ENCODE data around the gene EVPL. TPM values are rescaled to one million over a fixed set of nuclear protein-coding genes. Genes with fewer than 3 reads are reported as not detected.

Gene EVPL
- total and polyA plus RNA-seq, 2 of the 13 experiments (the other 11 are each of a cell fraction or from before 2014, with no cell fraction given): 2.1 to 8.2 TPM

DNA sequence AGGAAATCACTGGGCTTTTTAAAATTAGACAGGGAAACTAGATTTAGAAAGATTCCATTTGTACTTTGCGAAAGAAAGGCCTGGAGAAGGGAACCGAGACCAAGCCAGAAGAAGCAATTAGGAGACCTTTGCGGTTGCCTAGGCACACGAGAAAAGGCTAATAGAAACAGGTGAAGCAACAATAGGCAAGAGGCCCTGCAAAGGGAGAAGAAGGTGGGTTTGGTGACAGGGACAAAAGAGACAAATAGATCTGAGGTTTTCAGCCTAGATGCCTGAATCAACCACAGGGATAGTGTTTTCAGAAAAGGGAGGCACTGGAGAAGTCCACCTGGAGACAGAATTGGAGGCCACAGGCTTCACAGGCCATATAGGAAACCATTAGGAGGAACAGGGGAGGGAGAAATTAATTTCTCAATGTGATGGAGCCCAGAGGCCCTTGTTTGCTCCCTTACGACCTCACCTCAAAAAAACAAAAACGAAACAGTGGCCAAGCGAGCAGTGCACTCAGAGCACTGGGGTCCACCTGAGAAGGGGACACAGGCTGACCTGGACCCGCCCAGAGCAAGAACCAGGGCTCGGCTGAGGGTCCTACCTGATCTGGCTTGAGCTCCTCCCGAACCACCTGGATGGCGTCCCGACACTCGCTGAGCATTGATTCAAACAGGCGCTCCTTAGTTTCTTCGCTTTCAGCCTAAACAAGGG, 22.9 kb upstream of the EVPL start:
- POLR2A ChIA-PET: no interaction called here
- H3K4me3 ChIP-seq (replicated peaks in 1 of 3; ENCODE audit: insufficient read depth in 1 of 3, low read depth in 2 of 3, low read length in 3 of 3): no peak overlapping the region
- no peak for DNase-seq (ENCODE audit: low spot score)
- no peak overlapping the region for H3K4me2 ChIP-seq (ENCODE audit: low read depth, low read length)
- no peaks in the 10 kb centered on the region; the same call in 1 of the 2 replicates for H4K20me1 ChIP-seq (ENCODE audit: insufficient read depth, low read length)
- H3K27ac ChIP-seq (ENCODE audit: extremely low read length, insufficient read depth, low read length): no peak overlapping the region
- no peak for ATAC-seq
- TF ChIP-seq IKZF4 (CRISPR knock-in tag; IDR thresholded peaks at IDR 0.05; ENCODE audit: borderline replicate concordance, low read depth, not compliant biosample characterization): no peak
- TF ChIP-seq ZEB1 (IDR thresholded peaks at IDR 0.05; ENCODE audit: insufficient replicate concordance, low read depth): no peak
- TF ChIP-seq ZNF678 (CRISPR knock-in tag; IDR thresholded peaks at IDR 0.05): no peak
- no peak for TF ChIP-seq ZNF205 (CRISPR knock-in tag; IDR thresholded peaks at IDR 0.05)
- no peak for TF ChIP-seq CBX5 (CRISPR knock-in tag; IDR thresholded peaks at IDR 0.05; ENCODE audit: borderline replicate concordance)
- TF ChIP-seq, protein P1, sequence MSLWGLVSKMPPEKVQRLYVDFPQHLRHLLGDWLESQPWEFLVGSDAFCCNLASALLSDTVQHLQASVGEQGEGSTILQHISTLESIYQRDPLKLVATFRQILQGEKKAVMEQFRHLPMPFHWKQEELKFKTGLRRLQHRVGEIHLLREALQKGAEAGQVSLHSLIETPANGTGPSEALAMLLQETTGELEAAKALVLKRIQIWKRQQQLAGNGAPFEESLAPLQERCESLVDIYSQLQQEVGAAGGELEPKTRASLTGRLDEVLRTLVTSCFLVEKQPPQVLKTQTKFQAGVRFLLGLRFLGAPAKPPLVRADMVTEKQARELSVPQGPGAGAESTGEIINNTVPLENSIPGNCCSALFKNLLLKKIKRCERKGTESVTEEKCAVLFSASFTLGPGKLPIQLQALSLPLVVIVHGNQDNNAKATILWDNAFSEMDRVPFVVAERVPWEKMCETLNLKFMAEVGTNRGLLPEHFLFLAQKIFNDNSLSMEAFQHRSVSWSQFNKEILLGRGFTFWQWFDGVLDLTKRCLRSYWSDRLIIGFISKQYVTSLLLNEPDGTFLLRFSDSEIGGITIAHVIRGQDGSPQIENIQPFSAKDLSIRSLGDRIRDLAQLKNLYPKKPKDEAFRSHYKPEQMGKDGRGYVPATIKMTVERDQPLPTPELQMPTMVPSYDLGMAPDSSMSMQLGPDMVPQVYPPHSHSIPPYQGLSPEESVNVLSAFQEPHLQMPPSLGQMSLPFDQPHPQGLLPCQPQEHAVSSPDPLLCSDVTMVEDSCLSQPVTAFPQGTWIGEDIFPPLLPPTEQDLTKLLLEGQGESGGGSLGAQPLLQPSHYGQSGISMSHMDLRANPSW (CRISPR knock-in tag; IDR thresholded peaks at IDR 0.05; ENCODE audit: borderline replicate concordance): no peak
- no peak for TF ChIP-seq EHMT2 (IDR thresholded peaks at IDR 0.05; ENCODE audit: borderline replicate concordance, low read depth, low read length)
- TF ChIP-seq, protein P2, sequence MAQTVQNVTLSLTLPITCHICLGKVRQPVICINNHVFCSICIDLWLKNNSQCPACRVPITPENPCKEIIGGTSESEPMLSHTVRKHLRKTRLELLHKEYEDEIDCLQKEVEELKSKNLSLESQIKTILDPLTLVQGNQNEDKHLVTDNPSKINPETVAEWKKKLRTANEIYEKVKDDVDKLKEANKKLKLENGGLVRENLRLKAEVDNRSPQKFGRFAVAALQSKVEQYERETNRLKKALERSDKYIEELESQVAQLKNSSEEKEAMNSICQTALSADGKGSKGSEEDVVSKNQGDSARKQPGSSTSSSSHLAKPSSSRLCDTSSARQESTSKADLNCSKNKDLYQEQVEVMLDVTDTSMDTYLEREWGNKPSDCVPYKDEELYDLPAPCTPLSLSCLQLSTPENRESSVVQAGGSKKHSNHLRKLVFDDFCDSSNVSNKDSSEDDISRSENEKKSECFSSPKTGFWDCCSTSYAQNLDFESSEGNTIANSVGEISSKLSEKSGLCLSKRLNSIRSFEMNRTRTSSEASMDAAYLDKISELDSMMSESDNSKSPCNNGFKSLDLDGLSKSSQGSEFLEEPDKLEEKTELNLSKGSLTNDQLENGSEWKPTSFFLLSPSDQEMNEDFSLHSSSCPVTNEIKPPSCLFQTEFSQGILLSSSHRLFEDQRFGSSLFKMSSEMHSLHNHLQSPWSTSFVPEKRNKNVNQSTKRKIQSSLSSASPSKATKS (CRISPR knock-in tag; IDR thresholded peaks at IDR 0.05): no peak
- TF ChIP-seq SRF (IDR thresholded peaks at IDR 0.05; ENCODE audit: low read depth, low read length): no peak
- TF ChIP-seq, protein P3, sequence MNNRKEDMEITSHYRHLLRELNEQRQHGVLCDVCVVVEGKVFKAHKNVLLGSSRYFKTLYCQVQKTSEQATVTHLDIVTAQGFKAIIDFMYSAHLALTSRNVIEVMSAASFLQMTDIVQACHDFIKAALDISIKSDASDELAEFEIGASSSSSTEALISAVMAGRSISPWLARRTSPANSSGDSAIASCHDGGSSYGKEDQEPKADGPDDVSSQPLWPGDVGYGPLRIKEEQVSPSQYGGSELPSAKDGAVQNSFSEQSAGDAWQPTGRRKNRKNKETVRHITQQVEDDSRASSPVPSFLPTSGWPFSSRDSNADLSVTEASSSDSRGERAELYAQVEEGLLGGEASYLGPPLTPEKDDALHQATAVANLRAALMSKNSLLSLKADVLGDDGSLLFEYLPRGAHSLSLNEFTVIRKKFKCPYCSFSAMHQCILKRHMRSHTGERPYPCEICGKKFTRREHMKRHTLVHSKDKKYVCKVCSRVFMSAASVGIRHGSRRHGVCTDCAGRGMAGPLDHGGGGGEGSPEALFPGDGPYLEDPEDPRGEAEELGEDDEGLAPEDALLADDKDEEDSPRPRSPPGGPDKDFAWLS (CRISPR knock-in tag; IDR thresholded peaks at IDR 0.05; ENCODE audit: borderline replicate concordance): no peak
- TF ChIP-seq SP4 (CRISPR knock-in tag; IDR thresholded peaks at IDR 0.05): no peak
- no peak for TF ChIP-seq ZNF282 (IDR thresholded peaks at IDR 0.05; ENCODE audit: partially characterized antibody)
- TF ChIP-seq ZNF264 (CRISPR knock-in tag; IDR thresholded peaks at IDR 0.05): no peak
- TF ChIP-seq EED (CRISPR knock-in tag; IDR thresholded peaks at IDR 0.05): no peak
- TF ChIP-seq ONECUT2 (CRISPR knock-in tag; IDR thresholded peaks at IDR 0.05): no peak
- TF ChIP-seq, protein P4, sequence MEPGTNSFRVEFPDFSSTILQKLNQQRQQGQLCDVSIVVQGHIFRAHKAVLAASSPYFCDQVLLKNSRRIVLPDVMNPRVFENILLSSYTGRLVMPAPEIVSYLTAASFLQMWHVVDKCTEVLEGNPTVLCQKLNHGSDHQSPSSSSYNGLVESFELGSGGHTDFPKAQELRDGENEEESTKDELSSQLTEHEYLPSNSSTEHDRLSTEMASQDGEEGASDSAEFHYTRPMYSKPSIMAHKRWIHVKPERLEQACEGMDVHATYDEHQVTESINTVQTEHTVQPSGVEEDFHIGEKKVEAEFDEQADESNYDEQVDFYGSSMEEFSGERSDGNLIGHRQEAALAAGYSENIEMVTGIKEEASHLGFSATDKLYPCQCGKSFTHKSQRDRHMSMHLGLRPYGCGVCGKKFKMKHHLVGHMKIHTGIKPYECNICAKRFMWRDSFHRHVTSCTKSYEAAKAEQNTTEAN (CRISPR knock-in tag; conservative IDR thresholded peaks at IDR 0.05): no peak
- WGBS (ENCODE audit: low lambda C conversion rate): 98% methylated on average over 15 of the region's 15 CpGs
- H3K79me2 ChIP-seq (ENCODE audit: insufficient read depth, low read length): no peaks in the 10 kb centered on the region
- CTCF ChIA-PET (ENCODE audit: low intra/inter-chr PET ratio, low total read pairs): no interaction called here
- in situ Hi-C loops (cut with HindIII; ENCODE audit: extremely low pct_ligation_motif_present, low pct_unique_long_range_greater_than_20kb) (no loop called here), intact Hi-C loops (cut with micrococcal nuclease; ENCODE audit: unreplicated experiment) (no loop called here)
- no peaks in the 10 kb centered on the region for H3K9me3 ChIP-seq (ENCODE audit: low read length)
- H3K4me1 ChIP-seq (ENCODE audit: insufficient read depth, low read length): no peaks in the 10 kb centered on the region
- H3K27me3 ChIP-seq (ENCODE audit: control insufficient read depth in 1 of 2, insufficient read depth in 2 of 2, low read length in 2 of 2): no peaks in the 10 kb centered on the region
- no peak overlapping the region for H2AFZ ChIP-seq (ENCODE audit: low read length)
- H3K36me3 ChIP-seq (replicated peaks in 1 of 2; ENCODE audit: control insufficient read depth in 1 of 2, insufficient read depth in 2 of 2, low read length in 2 of 2): peaks cover 53 to 87% of the 10 kb centered on the region in 2 experiments
- BruUV-seq (replicated peaks): no TSS peak
- no peak overlapping the region for H3K9ac ChIP-seq (ENCODE audit: insufficient read depth, low read depth, low read length)
- FAIRE-seq: no peak

Data from HepG2 (cell line).